Activated gamma-delta T cell treated with anti-CD3 and anti-CD28 coated beads, Interleukin-2, amount 50 U/mL, for 16 hours (primary cell): Measurements from ENCODE around the gene UGT1A8.
"Not testable (repeated sequence)": the region's sequence is repeated elsewhere in the genome, so short reads cannot be mapped to it uniquely, and the experiment has no call there.

Source experiments
- DNase-seq: peaks from one replicate; pipeline ENCODE4 v3.0.0-alpha.2; 2020; ENCODE audit warnings: low read depth

UGT1A8 gene

DNA sequence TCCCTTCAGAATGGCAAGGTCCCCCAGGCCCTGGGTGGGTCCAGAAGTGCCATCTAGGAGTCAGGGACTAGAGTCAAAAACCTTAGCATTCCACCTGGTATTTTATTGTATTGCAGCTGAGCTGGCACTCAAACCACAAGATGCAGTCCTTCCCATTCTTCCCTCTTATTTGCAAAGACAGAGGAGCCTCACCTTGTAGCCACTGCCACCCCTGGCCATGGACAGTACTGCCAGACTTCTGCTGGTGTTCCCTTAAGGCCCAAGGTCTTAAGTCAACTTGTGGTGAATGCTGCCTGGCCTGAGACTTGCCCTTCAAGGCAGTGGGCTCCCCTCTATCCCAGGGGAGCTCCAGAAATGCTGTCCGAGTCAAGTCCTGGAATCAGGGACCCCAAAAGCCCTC lies 25.7 kb downstream of the UGT1A8 start:
- no peak for DNase-seq

DNA sequence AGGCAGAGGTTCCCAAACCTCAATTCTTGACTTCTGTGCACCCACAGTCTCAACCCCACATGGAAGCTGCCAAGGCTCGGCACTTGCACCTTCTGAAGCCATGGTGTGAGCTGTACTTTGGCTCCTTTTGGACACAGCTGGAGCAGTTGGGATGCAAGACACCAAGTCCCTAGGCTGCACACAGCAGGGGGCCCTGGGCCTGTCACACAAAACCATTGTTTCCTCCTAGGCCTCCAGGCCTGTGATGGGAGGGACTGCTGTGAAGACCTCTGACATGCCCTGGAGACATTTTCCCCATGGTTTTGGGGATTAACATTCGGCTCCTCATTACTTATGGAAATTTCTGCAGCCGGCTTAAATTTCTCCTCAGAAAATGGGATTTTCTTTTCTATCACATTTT lies 28.6 kb downstream of the UGT1A8 start:
- DNase-seq = not testable (repeated sequence)

DNA sequence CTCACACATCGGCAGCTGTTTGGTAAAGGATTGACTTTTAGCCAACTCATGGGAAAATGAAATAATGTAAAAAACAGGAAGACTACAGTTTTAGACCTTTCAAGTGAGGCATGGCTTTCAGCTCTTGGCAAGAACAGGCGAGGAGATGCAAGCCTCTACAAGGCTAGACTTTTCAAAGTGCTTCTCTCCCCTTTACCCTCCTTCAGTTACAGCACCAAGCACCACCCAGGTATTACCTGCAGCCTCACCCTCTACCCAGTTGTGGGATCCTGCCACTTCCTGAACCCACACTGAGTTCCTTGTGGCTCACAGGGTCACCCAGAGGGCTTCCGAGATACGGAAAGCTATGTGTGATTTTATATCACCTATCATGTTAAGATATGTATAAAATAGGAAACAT lies 33.5 kb downstream of the UGT1A8 start:
- no peak for DNase-seq

DNA sequence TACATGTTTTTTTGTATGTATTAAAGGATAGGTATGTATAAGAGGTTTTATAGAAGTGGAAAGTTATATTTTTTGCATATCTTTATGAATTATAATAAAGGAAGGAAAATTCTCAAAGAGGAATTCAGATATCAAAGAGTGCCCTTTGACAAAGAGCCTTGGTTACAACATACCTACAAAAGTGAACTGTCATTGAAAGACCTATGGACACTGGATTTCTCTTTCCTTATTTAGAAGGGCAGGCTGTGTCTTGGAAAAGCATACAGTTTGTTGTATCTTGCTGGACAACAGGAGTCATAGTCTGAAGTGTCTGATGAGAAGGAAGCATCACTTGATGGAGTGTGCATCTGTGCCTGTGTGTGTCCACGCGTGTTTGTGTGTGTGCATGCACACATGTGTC lies 34.0 kb downstream of the UGT1A8 start:
- no peak for DNase-seq

DNA sequence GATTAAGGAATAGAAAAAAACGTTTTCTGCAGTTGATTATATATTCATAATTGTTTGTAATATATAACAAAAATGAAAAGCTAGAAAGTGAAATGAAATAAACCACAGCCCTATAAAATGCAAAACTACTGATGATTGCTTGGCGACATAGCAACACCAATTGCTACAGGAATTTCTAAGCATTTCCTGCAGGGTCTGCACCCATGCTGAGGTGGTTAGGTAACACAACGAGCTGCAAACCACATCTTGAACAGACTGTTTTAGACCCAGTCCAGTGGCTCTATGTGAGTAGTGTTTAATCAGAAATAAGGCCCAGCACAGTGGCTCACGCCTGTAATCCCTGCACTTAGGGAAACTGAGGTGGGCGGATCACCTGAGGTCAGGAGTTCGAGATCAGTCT lies 37.1 kb downstream of the UGT1A8 start:
- DNase-seq = no peak

DNA sequence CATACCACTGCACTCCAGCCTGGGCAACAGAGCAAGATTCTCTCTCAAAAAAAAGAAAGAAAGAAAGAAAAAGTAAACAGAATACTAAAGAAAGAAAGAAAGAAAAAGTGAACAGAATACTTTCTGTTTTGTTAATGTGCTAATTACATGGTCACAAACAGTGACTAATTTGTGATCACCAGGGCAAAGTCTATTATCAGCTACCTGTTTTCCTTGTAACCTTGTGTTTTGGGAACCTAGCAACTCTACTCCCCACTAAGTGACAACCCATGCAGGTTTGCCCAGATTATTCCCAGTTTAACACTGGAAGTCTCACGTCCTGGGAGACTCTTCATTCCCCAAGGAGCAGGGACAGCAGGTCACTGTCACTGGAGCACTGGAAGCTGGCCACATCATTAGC lies 37.6 kb downstream of the UGT1A8 start:
- no peak for DNase-seq

DNA sequence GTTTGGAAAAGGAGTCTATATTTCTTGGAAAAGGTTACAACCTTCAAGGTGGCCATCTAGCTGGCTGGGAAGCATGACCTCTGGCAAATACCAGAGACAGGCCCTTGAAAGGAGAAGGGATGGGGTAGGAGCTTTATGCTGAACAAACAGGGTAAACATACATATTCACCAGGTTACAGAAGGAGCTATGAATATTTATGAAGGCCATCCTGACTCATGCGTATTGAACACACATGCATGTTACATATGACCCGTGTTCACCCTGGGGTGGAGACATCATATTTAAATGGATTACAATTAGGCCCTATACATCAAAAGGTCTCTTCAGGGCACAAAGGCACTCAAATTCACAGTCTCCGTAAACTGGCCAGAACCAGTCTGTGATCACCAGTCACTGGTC lies 38.5 kb downstream of the UGT1A8 start:
- DNase-seq = not testable (repeated sequence)

DNA sequence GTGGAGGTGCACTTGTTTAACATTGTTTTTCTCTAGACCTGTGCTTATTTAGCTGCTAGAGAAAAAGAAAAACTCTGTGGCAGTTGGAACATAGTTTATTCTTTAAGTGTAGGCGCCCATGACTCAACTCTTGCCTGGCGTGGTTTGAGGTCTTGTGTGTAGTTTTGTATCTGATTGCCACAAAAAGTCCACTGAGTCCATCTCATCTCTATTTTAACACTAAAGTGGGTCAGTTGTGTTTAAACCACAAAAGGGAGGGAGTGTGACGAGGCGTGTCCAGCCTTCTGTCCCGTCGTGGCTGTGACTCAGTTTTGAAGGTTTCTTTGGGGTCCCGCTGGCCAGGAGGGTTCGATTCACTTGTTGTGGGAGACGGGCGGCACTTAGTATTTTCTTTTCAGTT lies 39.0 kb downstream of the UGT1A8 start:
- no peak for DNase-seq

DNA sequence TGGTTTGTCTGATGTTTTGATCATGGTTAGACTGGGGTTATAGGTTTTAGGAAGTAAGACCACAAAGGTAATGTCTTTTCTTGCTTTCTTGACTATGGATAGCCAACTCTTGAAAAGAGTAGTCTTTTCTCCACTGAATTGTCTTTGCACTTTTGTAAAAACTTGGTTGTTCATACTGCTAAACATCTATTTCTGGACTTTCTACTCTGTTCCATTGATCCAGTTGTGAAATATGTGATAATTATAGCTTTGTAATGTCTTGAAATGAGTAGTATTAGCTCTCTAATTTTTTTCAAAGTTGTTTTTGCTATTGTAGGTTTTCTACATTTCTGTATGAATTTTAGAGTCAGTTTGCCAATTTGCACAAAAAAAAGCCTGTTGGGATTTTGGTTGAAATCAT lies 41.2 kb downstream of the UGT1A8 start:
- no peak for DNase-seq

DNA sequence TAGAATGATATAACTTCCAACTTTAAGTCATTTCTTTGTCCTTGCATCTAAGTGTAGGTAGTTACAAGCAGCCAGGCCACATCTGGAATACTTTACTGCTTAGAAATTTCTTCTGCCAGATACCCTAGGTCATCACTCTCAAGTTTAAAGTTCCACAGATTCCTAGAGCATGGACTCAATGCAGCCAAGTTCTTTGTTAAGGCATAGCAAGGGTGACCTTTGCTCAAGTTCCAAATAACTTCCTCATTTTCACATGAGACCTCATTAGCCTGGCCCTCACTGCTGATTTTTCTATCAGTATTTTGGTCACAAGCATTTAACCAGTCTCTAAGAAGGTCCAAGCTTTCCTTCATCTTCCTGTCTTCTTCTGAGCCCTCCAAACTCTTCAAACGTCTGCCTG lies 46.5 kb downstream of the UGT1A8 start:
- DNase-seq = no peak

DNA sequence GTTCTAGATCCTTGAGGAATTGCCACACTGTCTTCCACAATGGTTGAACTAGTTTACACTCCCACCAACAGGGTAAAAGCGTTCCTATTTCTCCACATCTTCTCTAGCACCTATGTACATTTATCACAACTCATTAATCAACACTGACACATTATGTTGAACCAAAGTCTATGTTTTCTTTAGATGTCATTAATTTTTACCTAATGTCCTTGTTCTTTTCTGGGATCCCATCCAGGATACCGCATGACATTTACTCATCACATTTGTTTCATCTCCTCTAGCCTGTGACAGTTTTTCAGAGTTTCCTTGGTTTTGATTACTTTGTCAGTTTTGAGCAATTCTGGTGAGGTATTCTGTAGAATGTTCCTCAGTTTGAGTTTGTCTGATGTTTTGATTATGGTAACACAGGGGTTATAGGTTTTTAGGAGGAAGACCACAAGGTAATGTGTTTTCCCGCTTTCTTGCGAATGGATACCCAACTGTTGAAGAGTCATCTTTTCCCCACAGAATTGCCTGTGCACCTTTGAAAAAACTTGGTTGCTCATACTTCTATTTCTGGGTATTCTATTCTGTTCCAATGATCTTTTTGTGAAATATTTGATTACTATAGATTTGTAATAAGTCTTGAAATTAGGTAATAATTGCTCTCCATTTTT lies 51.3 kb downstream of the UGT1A8 start:
- no peak for DNase-seq

DNA sequence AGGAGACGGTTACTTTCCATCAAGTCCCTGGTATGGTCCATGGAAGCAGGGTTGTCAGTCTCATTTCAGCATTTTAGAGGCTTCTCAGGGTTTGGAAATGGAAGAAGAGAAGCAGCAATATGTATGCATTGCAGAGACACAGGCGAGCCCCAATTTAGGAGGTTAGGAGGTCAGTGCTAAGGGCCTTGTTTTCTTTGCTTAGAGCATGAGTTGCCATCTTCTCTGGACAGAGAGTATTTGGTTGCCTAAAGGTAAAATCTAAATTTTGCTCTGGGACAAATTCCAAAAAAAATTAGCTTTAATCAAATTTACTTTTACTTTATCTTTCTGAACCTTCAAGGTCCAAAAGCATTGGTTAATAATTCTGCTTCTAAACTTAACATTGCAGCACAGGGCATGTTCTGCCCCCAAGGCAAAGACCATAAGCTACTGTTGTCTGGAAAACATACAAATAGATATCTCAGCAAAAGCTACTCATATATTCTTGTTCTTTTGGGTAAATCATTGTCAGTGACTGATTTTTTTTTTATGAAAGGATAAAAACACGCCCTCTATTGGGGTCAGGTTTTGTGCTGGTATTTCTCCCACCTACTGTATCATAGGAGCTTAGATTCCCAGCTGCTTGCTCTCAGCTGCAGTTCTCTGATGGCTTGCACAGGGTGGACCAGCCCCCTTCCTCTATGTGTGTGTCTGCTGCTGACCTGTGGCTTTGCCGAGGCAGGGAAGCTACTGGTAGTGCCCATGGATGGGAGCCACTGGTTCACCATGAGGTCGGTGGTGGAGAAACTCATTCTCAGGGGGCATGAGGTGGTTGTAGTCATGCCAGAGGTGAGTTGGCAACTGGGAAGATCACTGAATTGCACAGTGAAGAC lies 54.1 kb downstream of the UGT1A8 start, which contains the start of gene UGT1A9:
Gene UGT1A9, plus strand, starts transcription at position 609 of the 872 bp plus-strand sequence. Its CDS starts 37 bp downstream, at position 646.
- no peak for DNase-seq

DNA sequence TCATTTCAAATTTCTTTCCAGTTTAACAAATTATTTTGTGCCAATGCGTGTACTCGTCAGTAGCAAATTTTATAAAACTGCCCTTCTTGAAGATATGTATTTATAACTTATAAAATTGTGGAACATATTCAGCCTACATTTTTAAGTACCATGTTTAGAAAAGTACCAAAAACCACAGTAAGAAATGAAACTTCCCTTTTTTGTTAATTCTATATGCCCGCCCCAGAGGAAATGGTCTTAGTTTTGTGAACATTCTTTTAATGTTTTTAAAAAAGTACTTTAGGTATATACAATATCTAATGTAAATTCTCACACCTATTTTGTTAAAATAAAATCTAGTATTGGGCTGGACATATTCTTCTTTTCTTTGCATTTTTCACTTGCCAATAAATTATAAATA lies 55.5 kb downstream of the UGT1A8 start:
- no peak for DNase-seq

DNA sequence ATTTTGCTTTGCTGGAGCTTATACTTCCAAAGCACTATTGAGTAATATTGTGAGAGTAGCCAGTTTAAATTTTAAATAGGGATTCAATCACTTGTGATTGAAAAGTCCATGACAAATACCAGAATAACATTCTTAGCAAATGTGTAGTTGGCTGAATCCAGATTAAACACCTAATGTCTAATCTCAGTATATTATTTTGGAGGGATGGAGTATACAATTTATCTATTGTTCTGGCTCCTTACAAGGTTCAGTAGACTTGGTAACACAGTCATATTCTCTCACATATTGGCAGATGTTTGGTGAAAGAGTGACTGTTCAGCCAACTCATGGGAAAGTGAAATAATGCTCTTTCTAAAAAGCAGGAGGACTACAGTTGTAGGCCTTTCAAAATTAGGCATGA lies 56.5 kb downstream of the UGT1A8 start:
- no peak for DNase-seq

DNA sequence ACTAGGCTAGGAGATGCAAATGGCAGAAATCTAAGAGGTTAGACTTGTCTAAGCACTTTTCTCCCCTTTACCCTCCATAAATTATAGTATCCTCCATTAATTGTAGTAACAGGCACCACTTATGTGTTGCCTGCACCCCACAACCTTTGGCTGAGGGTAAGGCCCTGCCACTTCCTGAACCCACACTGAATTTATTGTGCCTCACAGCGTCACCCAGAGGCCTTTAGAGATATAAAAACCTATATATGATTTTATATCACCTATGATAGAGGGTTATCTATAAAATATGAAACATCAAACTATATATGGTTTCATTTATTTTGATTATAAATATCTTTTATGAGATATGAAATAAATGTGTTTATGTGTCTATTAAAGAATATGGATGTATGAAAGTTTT lies 56.9 kb downstream of the UGT1A8 start:
- no peak for DNase-seq

DNA sequence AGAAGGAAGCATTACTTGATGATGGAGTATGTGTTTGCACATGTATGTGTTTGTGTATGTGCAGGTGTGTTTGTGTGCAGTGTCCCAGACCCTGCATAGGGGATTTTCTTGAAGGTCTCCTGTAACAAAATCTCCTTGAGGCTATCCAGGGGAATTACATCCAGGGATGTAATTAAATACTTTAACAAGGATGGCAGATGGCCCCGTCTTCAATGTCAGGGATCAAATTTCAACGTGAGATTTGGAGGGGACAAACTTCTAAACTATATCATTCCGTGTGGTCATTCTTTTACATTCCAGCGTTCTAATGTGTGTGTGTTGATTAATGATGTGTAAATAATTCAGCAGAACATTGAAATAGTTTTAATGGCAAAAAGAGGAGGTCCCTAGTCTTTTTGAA lies 57.6 kb downstream of the UGT1A8 start:
- no peak for DNase-seq

DNA sequence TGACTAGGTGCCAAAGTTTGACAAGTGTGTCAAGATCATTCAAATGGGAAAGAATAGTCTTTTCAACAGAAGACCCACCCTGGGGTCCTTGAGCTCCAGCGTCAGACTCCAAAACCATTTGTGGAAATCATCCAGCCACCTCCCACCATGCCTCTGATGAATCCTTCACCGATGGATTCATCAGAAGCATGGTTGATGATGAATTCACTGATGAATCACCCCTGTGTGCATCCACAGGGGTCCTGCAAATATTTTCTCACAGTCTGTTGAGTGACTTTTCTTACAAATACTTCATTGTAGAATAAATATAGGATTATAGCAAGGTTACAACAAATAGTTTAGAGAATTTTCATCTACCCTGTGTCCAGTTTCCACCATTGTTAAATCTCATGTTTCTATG lies 58.6 kb downstream of the UGT1A8 start:
- no peak for DNase-seq

DNA sequence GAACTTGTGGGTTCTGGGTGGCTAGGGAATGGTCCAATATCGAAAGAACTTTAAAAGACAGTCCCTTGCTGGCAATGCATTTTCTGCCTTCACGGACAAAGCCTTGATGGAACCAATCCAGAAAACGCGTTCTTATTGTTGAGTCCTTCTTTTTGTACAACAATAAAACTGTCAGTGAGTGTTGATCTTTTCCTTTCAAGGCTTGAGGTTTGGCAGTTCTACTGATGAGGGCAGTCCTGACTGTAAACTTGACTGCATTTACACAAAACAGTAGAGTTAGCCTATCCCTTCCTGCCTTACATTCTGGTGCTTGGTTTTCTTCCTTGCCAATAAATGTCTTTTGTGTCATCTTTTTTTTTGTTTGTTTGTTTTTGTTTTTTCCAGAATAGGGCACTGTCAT lies 61.8 kb downstream of the UGT1A8 start:
- no peak for DNase-seq

DNA sequence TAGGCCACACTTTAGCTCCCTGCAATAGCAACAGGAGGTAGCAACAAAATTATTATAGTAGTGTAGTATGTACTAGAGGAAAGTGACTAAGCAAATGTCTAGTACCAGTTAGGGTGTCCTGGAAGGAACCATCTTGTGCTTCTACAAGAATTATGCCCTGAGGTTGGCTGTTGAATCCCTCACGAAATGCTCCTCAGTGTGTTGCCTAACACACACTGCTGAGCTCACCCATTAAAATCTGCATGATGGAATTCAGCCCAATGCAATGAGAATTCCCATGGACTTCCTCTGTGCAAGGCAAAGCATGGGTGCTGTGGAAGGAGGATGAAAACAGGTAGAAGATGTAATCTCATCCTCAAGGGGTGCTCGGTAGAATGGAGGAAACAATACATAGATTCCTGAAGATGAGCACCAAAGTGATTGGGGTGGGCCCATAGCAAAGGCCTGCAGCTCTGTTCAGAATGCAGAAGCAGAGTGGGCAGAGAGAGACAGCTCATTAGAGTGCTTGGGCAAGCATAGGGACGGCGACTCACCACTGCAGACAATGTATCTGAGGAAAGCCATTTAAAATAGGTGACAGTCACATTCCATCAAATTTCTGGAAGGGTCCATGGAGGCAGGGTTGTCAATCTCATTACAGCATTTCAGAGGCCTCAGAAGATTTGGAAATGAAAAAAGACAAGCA lies 63.1 kb downstream of the UGT1A8 start:
- DNase-seq = no peak

DNA sequence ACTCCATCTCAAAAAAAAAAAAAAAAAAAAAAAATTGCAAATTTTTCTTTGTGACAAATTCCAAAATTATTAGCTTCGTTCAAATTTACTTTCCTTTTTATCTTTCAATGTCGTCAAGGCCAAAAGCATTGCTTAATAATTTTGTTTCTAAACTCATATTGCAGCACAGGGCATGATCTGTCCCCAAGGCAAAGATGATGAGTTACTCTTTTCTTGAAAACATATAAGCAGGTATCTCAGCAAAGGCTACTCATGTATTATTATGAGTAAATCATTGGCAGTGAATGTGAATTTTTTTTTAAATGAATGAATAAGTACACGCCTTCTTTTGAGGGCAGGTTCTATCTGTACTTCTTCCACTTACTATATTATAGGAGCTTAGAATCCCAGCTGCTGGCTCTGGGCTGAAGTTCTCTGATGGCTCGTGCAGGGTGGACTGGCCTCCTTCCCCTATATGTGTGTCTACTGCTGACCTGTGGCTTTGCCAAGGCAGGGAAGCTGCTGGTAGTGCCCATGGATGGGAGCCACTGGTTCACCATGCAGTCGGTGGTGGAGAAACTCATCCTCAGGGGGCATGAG lies 64.2 kb downstream of the UGT1A8 start, which contains the start of gene UGT1A7:
Gene UGT1A7, plus strand, starts transcription at position 381 of the 579 bp plus-strand sequence. Its CDS starts 37 bp downstream, at position 418.
- no peak for DNase-seq

DNA sequence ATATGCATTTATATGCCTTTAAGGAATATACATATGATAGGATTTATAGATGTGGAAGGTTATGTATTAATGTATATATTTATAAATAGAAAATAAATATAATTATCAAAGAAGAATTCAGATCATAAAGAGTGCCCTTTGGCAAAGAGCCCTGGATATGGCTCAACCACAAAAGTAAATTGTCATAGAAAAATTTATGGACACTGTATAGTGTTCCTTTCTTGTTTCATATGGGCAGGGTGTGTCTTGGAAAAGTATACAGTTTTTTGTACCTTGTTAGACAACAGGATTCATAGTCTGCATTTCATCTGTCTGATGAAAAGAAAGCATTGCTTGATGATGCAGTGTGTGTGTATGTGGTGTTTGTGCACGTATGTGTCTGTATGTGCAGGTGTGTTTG lies 67.2 kb downstream of the UGT1A8 start:
- DNase-seq = no peak

DNA sequence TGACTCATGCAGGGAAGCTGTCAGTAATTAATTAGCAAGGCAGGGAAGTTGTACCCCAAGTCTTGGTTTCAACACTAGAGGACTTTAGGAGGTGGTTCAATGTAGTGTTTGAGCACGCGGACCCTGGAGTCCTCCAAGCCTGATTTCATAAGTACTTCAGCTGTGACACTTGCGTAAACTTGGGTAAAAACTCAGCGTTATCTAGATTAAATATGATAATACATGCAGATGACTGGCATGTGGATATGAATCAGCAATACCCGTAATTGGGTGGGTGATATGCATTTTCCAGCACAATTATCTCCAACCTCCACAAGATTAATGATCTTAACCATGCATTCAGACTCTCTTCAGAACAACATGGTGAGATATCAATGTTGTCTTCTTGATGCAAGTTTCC lies 69.5 kb downstream of the UGT1A8 start:
- no peak for DNase-seq

DNA sequence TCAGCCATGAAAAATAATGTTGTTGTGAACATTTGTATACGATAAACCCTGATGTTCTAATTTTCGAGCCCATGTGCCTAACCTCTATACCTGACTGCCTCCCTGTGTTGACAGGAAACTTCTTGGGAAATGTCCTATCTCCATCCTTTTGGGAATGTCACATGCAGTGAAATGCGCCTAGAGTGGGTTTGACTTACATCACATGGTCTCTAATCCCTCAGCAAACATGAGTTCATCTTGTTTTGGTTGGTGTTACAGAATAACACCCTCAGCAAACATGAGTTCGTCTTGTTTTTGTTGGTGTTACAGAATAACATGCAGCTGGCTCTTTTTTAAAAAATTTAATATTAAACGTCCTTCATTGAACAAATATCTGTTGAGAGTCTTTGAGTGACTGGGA lies 70.9 kb downstream of the UGT1A8 start:
- DNase-seq = no peak
